ENCODE measurements around the gene CCND2. TPM values are rescaled to one million over a fixed set of nuclear protein-coding genes. Genes with fewer than 3 reads are reported as not detected.

Gene CCND2
- total RNA-seq, 1 experiment from 2014 or later = 194 TPM

- Mint-ChIP-seq H3K4me1 (peaks cover 22% of the 10 kb centered on the region), H3K9me3 (no peaks in the 10 kb centered on the region), H3K4me3 (no peak overlapping the region), H3K27me3 (ENCODE audit: low read depth) (no peaks in the 10 kb centered on the region), H3K36me3 (peaks cover 73% of the 10 kb centered on the region), H3K27ac (peak overlapping the region; percentile 67)
- no peak for ATAC-seq
- DNase-seq (ENCODE audit: low spot score) = no peak
- TF ChIP-seq SMAD3 (CRISPR knock-in tag; IDR thresholded peaks at IDR 0.05; ENCODE audit: borderline replicate concordance) (no peak), TEAD4 (CRISPR knock-in tag; IDR thresholded peaks at IDR 0.05) (no peak), JUN (CRISPR knock-in tag; IDR thresholded peaks at IDR 0.05) (no peak), ZNF138 (CRISPR knock-in tag; conservative IDR thresholded peaks at IDR 0.05) (no peak), ZNF219 (CRISPR knock-in tag; IDR thresholded peaks at IDR 0.05; ENCODE audit: borderline replicate concordance) (no peak), ATF3 (CRISPR knock-in tag; conservative IDR thresholded peaks at IDR 0.05) (no peak), ZBTB21 (CRISPR knock-in tag; IDR thresholded peaks at IDR 0.05; ENCODE audit: borderline replicate concordance) (no peak), HMGA2 (CRISPR knock-in tag; IDR thresholded peaks at IDR 0.05) (no peak), FOXJ3 (CRISPR knock-in tag; IDR thresholded peaks at IDR 0.05; ENCODE audit: borderline replicate concordance) (no peak), CDX4 (CRISPR knock-in tag; IDR thresholded peaks at IDR 0.05; ENCODE audit: borderline replicate concordance) (no peak)
- TF ChIP-seq, protein P1, sequence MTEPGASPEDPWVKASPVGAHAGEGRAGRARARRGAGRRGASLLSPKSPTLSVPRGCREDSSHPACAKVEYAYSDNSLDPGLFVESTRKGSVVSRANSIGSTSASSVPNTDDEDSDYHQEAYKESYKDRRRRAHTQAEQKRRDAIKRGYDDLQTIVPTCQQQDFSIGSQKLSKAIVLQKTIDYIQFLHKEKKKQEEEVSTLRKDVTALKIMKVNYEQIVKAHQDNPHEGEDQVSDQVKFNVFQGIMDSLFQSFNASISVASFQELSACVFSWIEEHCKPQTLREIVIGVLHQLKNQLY (CRISPR knock-in tag; IDR thresholded peaks at IDR 0.05) = no peak
- TF ChIP-seq, protein P2, sequence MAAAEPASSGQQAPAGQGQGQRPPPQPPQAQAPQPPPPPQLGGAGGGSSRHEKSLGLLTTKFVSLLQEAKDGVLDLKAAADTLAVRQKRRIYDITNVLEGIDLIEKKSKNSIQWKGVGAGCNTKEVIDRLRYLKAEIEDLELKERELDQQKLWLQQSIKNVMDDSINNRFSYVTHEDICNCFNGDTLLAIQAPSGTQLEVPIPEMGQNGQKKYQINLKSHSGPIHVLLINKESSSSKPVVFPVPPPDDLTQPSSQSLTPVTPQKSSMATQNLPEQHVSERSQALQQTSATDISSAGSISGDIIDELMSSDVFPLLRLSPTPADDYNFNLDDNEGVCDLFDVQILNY (CRISPR knock-in tag; IDR thresholded peaks at IDR 0.05) = no peak
- ChIA-PET CTCF (no interaction called here), POLR2A (interaction anchor here (1.2 kb wide), 1 partner anchor 13 kb away, joined by 3 read pairs; no protein-coding TSS in a partner anchor)
Measured at GRCh38 chr12:4302881-4303280, 29.3 kb downstream of the CCND2 start.

DNA sequence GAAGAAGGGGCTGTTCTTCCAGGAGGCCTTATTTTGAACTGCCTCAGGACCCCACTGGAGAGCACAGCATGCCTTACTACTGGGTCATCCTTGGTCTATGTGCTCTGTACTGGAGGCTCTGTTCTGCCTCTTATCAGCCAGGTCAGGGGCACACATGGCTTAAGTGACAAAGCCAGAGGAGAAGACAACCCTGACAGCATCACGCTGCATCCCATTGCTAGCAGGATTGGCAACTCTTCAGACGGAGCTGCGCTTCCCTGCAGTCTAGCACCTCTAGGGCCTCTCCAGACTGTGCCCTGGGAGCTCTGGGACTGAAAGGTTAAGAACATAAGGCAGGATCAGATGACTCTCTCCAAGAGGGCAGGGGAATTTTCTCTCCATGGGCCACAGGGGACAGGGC, 30.2 kb downstream of the CCND2 start:
- Mint-ChIP-seq H3K4me1 (peaks cover 31% of the 10 kb centered on the region), H3K36me3 (peaks cover 64% of the 10 kb centered on the region), H3K27ac (peak overlapping the region; percentile 93), H3K9me3 (no peaks in the 10 kb centered on the region), H3K27me3 (ENCODE audit: low read depth) (no peaks in the 10 kb centered on the region), H3K4me3 (no peak overlapping the region)
- DNase-seq (ENCODE audit: low spot score) (no peak), ATAC-seq (no peak)
- POLR2A ChIA-PET = interaction anchor here (1.2 kb wide), 1 partner anchor 14 kb away, joined by 3 read pairs; no protein-coding TSS in a partner anchor
- CTCF ChIA-PET = interaction anchor here (0.8 kb wide), 1 partner anchor 27 kb away, joined by 4 read pairs; no protein-coding TSS in a partner anchor
- TF ChIP-seq, protein P3, sequence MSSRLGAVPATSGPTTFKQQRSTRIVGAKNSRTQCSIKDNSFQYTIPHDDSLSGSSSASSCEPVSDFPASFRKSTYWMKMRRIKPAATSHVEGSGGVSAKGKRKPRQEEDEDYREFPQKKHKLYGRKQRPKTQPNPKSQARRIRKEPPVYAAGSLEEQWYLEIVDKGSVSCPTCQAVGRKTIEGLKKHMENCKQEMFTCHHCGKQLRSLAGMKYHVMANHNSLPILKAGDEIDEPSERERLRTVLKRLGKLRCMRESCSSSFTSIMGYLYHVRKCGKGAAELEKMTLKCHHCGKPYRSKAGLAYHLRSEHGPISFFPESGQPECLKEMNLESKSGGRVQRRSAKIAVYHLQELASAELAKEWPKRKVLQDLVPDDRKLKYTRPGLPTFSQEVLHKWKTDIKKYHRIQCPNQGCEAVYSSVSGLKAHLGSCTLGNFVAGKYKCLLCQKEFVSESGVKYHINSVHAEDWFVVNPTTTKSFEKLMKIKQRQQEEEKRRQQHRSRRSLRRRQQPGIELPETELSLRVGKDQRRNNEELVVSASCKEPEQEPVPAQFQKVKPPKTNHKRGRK (CRISPR knock-in tag; IDR thresholded peaks at IDR 0.05; ENCODE audit: borderline replicate concordance) = no peak
- TF ChIP-seq RELA (CRISPR knock-in tag; IDR thresholded peaks at IDR 0.05; ENCODE audit: borderline replicate concordance) (no peak), ESRRA (CRISPR knock-in tag; IDR thresholded peaks at IDR 0.05; ENCODE audit: borderline replicate concordance) (no peak), E2F4 (CRISPR knock-in tag; IDR thresholded peaks at IDR 0.05; ENCODE audit: borderline replicate concordance, low read depth) (no peak), NFATC4 (CRISPR knock-in tag; IDR thresholded peaks at IDR 0.05) (no peak), GRHL2 (CRISPR knock-in tag; IDR thresholded peaks at IDR 0.05; ENCODE audit: insufficient replicate concordance, severe bottlenecking) (no peak), NFYB (CRISPR knock-in tag; conservative IDR thresholded peaks at IDR 0.05; ENCODE audit: low read depth) (no peak), ZNF121 (CRISPR knock-in tag; IDR thresholded peaks at IDR 0.05) (no peak), ZNF263 (CRISPR knock-in tag; IDR thresholded peaks at IDR 0.05; ENCODE audit: low read depth) (no peak)
- TF ChIP-seq, protein P4, sequence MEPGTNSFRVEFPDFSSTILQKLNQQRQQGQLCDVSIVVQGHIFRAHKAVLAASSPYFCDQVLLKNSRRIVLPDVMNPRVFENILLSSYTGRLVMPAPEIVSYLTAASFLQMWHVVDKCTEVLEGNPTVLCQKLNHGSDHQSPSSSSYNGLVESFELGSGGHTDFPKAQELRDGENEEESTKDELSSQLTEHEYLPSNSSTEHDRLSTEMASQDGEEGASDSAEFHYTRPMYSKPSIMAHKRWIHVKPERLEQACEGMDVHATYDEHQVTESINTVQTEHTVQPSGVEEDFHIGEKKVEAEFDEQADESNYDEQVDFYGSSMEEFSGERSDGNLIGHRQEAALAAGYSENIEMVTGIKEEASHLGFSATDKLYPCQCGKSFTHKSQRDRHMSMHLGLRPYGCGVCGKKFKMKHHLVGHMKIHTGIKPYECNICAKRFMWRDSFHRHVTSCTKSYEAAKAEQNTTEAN (CRISPR knock-in tag; IDR thresholded peaks at IDR 0.05) = no peak
- TF ChIP-seq, protein P2 (CRISPR knock-in tag; IDR thresholded peaks at IDR 0.05) = no peak
- TF ChIP-seq, protein P5, sequence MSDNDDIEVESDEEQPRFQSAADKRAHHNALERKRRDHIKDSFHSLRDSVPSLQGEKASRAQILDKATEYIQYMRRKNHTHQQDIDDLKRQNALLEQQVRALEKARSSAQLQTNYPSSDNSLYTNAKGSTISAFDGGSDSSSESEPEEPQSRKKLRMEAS (CRISPR knock-in tag; IDR thresholded peaks at IDR 0.05) = no peak
- TF ChIP-seq, protein P6, sequence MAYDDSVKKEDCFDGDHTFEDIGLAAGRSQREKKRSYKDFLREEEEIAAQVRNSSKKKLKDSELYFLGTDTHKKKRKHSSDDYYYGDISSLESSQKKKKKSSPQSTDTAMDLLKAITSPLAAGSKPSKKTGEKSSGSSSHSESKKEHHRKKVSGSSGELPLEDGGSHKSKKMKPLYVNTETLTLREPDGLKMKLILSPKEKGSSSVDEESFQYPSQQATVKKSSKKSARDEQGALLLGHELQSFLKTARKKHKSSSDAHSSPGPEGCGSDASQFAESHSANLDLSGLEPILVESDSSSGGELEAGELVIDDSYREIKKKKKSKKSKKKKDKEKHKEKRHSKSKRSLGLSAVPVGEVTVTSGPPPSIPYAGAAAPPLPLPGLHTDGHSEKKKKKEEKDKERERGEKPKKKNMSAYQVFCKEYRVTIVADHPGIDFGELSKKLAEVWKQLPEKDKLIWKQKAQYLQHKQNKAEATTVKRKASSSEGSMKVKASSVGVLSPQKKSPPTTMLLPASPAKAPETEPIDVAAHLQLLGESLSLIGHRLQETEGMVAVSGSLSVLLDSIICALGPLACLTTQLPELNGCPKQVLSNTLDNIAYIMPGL (CRISPR knock-in tag; IDR thresholded peaks at IDR 0.05) = no peak
